Liver (tissue), 9 donors: Measurements from ENCODE around the gene ELAVL1. TPM values are rescaled to one million over a fixed set of nuclear protein-coding genes. Genes with fewer than 3 reads are reported as not detected.

ENCODE experiments used
- DNase-seq: peaks from one replicate; pipeline ENCODE4 v3.0.0-alpha.2; 2017; ENCODE audit warnings: low spot score
- H3K27ac ChIP-seq, 2 donors: one replicate each; pipeline ENCODE4 v1.7.0; 2013; ENCODE audit warnings: inconsistent platforms in 2 of 2, low read length in 2 of 2, control low read depth in 1 of 2, low read depth in 1 of 2, mild to moderate bottlenecking in 1 of 2
- H3K27me3 ChIP-seq, 4 donors: one replicate each; pipeline versions ENCODE4 v1.6.1 to v1.7.0; 2013; ENCODE audit warnings: low read length in 3 of 4, inconsistent platforms in 1 of 4, mild to moderate bottlenecking in 1 of 4, moderate library complexity in 1 of 4; ENCODE audit not compliant: control insufficient read depth in 4 of 4, insufficient read depth in 4 of 4
- H3K36me3 ChIP-seq, 4 donors: one replicate each; pipeline versions ENCODE4 v1.6.1 to v1.7.0; 2013; ENCODE audit warnings: low read length in 3 of 4, mild to moderate bottlenecking in 3 of 4, low read depth in 1 of 4, moderate library complexity in 1 of 4; ENCODE audit not compliant: control insufficient read depth in 4 of 4, insufficient read depth in 3 of 4
- H3K4me1 ChIP-seq, 4 donors: one replicate each; pipeline versions ENCODE4 v1.6.1 to v1.7.0; 2013; ENCODE audit warnings: low read length in 3 of 4, mild to moderate bottlenecking in 3 of 4, moderate library complexity in 1 of 4; ENCODE audit not compliant: control insufficient read depth in 4 of 4, insufficient read depth in 4 of 4
- H3K4me3 ChIP-seq, 3 donors: one replicate each; pipeline versions ENCODE4 v1.6.1 to v1.7.0; 2013; ENCODE audit warnings: low read length in 3 of 3, control low read depth in 1 of 3, low read depth in 1 of 3, mild to moderate bottlenecking in 1 of 3
- H3K9ac ChIP-seq, 2 donors: one replicate each; pipeline ENCODE4 v1.7.0; 2013; ENCODE audit warnings: low read length in 2 of 2, mild to moderate bottlenecking in 2 of 2, moderate library complexity in 2 of 2, control low read depth in 1 of 2, low read depth in 1 of 2
- H3K9me3 ChIP-seq, 4 donors: one replicate each; pipeline versions ENCODE4 v1.6.1 to v1.7.0; 2013; ENCODE audit warnings: low read length in 3 of 4; ENCODE audit not compliant: control insufficient read depth in 4 of 4
- EGR1 ChIP-seq, 2 donors: IDR thresholded peaks; 2 replicates each; pipeline ENCODE4 v1.6.1; 2016 to 2018; ENCODE audit warnings: antibody characterized with exemption in 2 of 2, low read depth in 2 of 2
- FOXA1 ChIP-seq: IDR thresholded peaks from 2 replicates; pipeline ENCODE4 v1.6.1; 2016; ENCODE audit warnings: antibody characterized with exemption
- FOXA2 ChIP-seq: IDR thresholded peaks from 2 replicates; pipeline ENCODE4 v1.6.1; 2016; ENCODE audit warnings: antibody characterized with exemption
- GABPA ChIP-seq, 2 donors: IDR thresholded peaks in 1 of 2; conservative IDR thresholded peaks in 1 of 2; 2 replicates each; pipeline ENCODE4 v1.6.1; 2016; ENCODE audit warnings: antibody characterized with exemption in 2 of 2, mild to moderate bottlenecking in 1 of 2, moderate library complexity in 1 of 2
- JUND ChIP-seq, 2 donors: IDR thresholded peaks; 2 replicates each; pipeline ENCODE4 v1.6.1; 2016; ENCODE audit warnings: antibody characterized with exemption in 2 of 2
- NR2F2 ChIP-seq: IDR thresholded peaks from 2 replicates; pipeline ENCODE4 v1.6.1; 2016; ENCODE audit warnings: antibody characterized with exemption
- RAD21 ChIP-seq, 2 donors: IDR thresholded peaks; 2 replicates each; pipeline ENCODE4 v1.6.1; 2016; ENCODE audit warnings: antibody characterized with exemption in 2 of 2, mild to moderate bottlenecking in 2 of 2
- RXRA ChIP-seq, 2 donors: IDR thresholded peaks; 2 replicates each; pipeline ENCODE4 v1.6.1; 2017 to 2018; ENCODE audit warnings: antibody characterized with exemption in 2 of 2, mild to moderate bottlenecking in 1 of 2
- SP1 ChIP-seq: IDR thresholded peaks from 2 replicates; pipeline ENCODE4 v1.6.1; 2018; ENCODE audit warnings: antibody characterized with exemption, mild to moderate bottlenecking
- TAF1 ChIP-seq: conservative IDR thresholded peaks from 2 replicates; pipeline ENCODE4 v1.6.1; 2016; ENCODE audit warnings: antibody characterized with exemption, mild to moderate bottlenecking
- YY1 ChIP-seq: IDR thresholded peaks from 2 replicates; pipeline ENCODE4 v1.6.1; 2016; ENCODE audit warnings: antibody characterized with exemption, mild to moderate bottlenecking
- WGBS: extraction: QIAGEN DNeasy Blood & Tissue Kit; methylation state at CpG from one replicate; pipeline ENCODE4 v1.1.7; 2013; 5-methylcytosine and 5-hydroxymethylcytosine counted together
- polyA plus RNA-seq, 2 donors: library from polyadenylated mRNA; stranded (reverse) in 1 of 2; unstranded in 1 of 2; fragments of 200-250 nt in 1 of 2; fragments of >200 nt in 1 of 2; fragmentation: Nextera tagmentation in 1 of 2; extraction: Ambion mirVana in 1 of 2; gene quantifications; one replicate each; pipeline versions ENCODE4 v1.2.1 to v1.2.3, GENCODE V29; 2013 to 2015
- total RNA-seq, 2 donors: library from RNA; depleted of rRNA; stranded (reverse); fragments of >200 nt; gene quantifications; one replicate each; pipeline ENCODE4 v1.2.3, GENCODE V29; 2014
- TF ChIP-seq, protein P1 (sequence below): IDR thresholded peaks from 2 replicates; pipeline ENCODE4 v1.6.1; 2016; ENCODE audit warnings: antibody characterized with exemption
- TF ChIP-seq, protein P2 (sequence below): IDR thresholded peaks from 2 replicates; pipeline ENCODE4 v1.6.1; 2016; ENCODE audit warnings: antibody characterized with exemption
- TF ChIP-seq, protein P3 (sequence below): fragments of 150-350 bp; IDR thresholded peaks from 2 replicates; pipeline ENCODE4 v1.5.1; 2017; ENCODE audit warnings: improper control_type of control experiment, low read depth, low read length; ENCODE audit not compliant: missing input control
- TF ChIP-seq, protein P4 (sequence below): IDR thresholded peaks from 2 replicates; pipeline ENCODE4 v1.6.1; 2016; ENCODE audit warnings: antibody characterized with exemption, mild to moderate bottlenecking
- donor health status: healthy.
- donor health status: healthy.
- donor health status: healthy.
- donor health status: healthy.
- donor health status: healthy.

Gene ELAVL1
- total and polyA plus RNA-seq, 4 donors = 14.4 to 33.7 (median 19.1) TPM

DNA sequence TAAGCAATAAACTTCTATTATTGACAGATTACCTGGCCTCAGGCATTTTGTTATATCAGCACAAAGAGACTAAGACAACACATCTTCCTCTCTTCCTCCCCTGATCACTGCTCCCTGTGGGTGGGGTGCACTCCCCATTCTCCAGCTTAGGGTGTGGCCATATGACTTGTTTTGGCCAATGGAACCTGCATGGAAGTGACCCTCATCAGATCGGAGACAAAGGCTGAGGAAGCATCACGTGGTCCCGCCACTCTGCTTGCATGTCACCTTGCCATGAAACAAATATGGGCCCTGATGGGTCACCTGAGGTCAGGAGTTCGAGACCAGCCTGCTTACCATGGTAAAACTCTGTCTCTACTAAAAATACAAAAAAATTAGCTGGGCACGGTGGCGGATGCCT lies 33.4 kb upstream of the ELAVL1 start (continued):
- TF ChIP-seq, protein P1, sequence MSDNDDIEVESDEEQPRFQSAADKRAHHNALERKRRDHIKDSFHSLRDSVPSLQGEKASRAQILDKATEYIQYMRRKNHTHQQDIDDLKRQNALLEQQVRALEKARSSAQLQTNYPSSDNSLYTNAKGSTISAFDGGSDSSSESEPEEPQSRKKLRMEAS = no peak

DNA sequence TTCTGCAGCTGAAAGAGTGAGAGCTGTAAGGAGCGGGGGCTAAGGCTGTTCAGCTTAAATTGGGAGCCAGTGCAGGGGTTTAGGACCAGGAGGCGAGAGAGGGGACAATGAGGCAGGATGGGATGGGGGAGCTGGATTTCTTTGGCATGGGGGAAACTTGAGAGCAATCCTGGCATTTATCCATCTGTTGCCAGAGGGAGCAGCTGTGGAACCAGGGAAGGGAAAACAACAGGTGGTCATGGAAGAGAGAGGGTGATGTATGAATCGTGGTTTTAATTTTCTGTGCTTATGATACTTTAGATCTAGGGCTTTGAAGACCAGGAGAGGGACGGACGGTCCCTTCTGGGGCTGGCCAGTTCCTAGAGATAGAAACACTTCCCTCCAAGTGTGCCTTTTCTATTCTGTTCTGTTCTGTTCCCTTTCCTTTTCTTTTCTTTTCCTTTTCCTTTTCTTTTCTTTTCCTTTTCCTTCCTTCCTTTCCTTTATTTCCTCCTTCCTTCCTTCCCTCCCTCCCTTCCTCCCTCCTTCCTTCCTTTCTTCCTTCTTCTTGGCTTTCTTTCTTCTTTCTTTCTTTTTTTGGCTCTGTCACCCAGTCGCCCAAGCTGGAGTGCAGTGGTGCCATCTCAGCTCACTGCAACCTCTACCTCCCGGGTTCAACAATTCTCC lies 31.1 kb upstream of the ELAVL1 start:
- H3K4me3 ChIP-seq = no peak overlapping the region
- DNase-seq = no peak
- no peak overlapping the region for H3K9ac ChIP-seq
- no peaks in the 10 kb centered on the region for H3K9me3 ChIP-seq
- WGBS = 90% methylated on average over 7 of the region's 7 CpGs
- TF ChIP-seq, protein P2, sequence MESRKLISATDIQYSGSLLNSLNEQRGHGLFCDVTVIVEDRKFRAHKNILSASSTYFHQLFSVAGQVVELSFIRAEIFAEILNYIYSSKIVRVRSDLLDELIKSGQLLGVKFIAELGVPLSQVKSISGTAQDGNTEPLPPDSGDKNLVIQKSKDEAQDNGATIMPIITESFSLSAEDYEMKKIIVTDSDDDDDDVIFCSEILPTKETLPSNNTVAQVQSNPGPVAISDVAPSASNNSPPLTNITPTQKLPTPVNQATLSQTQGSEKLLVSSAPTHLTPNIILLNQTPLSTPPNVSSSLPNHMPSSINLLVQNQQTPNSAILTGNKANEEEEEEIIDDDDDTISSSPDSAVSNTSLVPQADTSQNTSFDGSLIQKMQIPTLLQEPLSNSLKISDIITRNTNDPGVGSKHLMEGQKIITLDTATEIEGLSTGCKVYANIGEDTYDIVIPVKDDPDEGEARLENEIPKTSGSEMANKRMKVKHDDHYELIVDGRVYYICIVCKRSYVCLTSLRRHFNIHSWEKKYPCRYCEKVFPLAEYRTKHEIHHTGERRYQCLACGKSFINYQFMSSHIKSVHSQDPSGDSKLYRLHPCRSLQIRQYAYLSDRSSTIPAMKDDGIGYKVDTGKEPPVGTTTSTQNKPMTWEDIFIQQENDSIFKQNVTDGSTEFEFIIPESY = no peak
- TF ChIP-seq, protein P3, sequence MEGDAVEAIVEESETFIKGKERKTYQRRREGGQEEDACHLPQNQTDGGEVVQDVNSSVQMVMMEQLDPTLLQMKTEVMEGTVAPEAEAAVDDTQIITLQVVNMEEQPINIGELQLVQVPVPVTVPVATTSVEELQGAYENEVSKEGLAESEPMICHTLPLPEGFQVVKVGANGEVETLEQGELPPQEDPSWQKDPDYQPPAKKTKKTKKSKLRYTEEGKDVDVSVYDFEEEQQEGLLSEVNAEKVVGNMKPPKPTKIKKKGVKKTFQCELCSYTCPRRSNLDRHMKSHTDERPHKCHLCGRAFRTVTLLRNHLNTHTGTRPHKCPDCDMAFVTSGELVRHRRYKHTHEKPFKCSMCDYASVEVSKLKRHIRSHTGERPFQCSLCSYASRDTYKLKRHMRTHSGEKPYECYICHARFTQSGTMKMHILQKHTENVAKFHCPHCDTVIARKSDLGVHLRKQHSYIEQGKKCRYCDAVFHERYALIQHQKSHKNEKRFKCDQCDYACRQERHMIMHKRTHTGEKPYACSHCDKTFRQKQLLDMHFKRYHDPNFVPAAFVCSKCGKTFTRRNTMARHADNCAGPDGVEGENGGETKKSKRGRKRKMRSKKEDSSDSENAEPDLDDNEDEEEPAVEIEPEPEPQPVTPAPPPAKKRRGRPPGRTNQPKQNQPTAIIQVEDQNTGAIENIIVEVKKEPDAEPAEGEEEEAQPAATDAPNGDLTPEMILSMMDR = no peak
- TF ChIP-seq TAF1 (no peak), FOXA1 (no peak), RXRA (IDR thresholded peaks at IDR 0.05) (no peak), EGR1 (IDR thresholded peaks at IDR 0.05; ENCODE audit: low read depth in 2 of 2) (no peak), JUND (IDR thresholded peaks at IDR 0.05) (no peak), NR2F2 (no peak), FOXA2 (no peak), GABPA (IDR thresholded peaks at IDR 0.05 in 1 of 2, conservative IDR thresholded peaks at IDR 0.05 in 1 of 2) (no peak), RAD21 (IDR thresholded peaks at IDR 0.05) (no peak), SP1 (no peak), YY1 (no peak)
- TF ChIP-seq, protein P1 = no peak
- TF ChIP-seq, protein P4, sequence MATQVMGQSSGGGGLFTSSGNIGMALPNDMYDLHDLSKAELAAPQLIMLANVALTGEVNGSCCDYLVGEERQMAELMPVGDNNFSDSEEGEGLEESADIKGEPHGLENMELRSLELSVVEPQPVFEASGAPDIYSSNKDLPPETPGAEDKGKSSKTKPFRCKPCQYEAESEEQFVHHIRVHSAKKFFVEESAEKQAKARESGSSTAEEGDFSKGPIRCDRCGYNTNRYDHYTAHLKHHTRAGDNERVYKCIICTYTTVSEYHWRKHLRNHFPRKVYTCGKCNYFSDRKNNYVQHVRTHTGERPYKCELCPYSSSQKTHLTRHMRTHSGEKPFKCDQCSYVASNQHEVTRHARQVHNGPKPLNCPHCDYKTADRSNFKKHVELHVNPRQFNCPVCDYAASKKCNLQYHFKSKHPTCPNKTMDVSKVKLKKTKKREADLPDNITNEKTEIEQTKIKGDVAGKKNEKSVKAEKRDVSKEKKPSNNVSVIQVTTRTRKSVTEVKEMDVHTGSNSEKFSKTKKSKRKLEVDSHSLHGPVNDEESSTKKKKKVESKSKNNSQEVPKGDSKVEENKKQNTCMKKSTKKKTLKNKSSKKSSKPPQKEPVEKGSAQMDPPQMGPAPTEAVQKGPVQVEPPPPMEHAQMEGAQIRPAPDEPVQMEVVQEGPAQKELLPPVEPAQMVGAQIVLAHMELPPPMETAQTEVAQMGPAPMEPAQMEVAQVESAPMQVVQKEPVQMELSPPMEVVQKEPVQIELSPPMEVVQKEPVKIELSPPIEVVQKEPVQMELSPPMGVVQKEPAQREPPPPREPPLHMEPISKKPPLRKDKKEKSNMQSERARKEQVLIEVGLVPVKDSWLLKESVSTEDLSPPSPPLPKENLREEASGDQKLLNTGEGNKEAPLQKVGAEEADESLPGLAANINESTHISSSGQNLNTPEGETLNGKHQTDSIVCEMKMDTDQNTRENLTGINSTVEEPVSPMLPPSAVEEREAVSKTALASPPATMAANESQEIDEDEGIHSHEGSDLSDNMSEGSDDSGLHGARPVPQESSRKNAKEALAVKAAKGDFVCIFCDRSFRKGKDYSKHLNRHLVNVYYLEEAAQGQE = no peak
- no peaks in the 10 kb centered on the region for H3K36me3 ChIP-seq
- no peaks in the 10 kb centered on the region for H3K27me3 ChIP-seq
- H3K27ac ChIP-seq = no peak overlapping the region
- H3K4me1 ChIP-seq = no peaks in the 10 kb centered on the region
